Measurements from ENCODE around the gene LARP1B. TPM values are rescaled to one million over a fixed set of nuclear protein-coding genes. Genes with fewer than 3 reads are reported as not detected.

The LARP1B gene
- total and polyA plus RNA-seq, 4 donors, result 17.5 to 69.6 (median 23.7) TPM

GRCh38 chr4:128241019-128241418 is 179.9 kb downstream of the LARP1B start:
- no peaks in the 10 kb centered on the region for H3K36me3 ChIP-seq (ENCODE audit: control insufficient read depth in 4 of 4, insufficient read depth in 3 of 4, low read depth in 1 of 4, low read length in 3 of 4)
- no peak overlapping the region for H3K27ac ChIP-seq (ENCODE audit: low read depth in 1 of 2, low read length in 2 of 2)
- DNase-seq (ENCODE audit: low spot score), result no peak
- H3K9ac ChIP-seq (ENCODE audit: low read depth in 1 of 2, low read length in 2 of 2), result no peak overlapping the region
- no peaks in the 10 kb centered on the region for H3K9me3 ChIP-seq (ENCODE audit: control insufficient read depth in 4 of 4, low read length in 3 of 4)
- peaks cover 0 to 9% (median 2%) of the 10 kb centered on the region in 4 donors for H3K4me1 ChIP-seq (ENCODE audit: control insufficient read depth in 4 of 4, insufficient read depth in 4 of 4, low read length in 3 of 4)
- TF ChIP-seq JUND (IDR thresholded peaks at IDR 0.05), result no peak
- H3K4me3 ChIP-seq (ENCODE audit: low read depth in 1 of 3, low read length in 3 of 3), result no peak overlapping the region
- H3K27me3 ChIP-seq (ENCODE audit: control insufficient read depth in 4 of 4, insufficient read depth in 4 of 4, low read length in 3 of 4), result no peaks in the 10 kb centered on the region
- WGBS, result 94% methylated on average over 3 of the region's 3 CpGs

- Histone ChIP-seq H3K4me3 (ENCODE audit: low read depth in 1 of 3, low read length in 3 of 3) (no peak overlapping the region), H3K36me3 (ENCODE audit: control insufficient read depth in 4 of 4, insufficient read depth in 3 of 4, low read depth in 1 of 4, low read length in 3 of 4) (no peaks in the 10 kb centered on the region), H3K4me1 (ENCODE audit: control insufficient read depth in 4 of 4, insufficient read depth in 4 of 4, low read length in 3 of 4) (peaks cover 0 to 9% (median 2%) of the 10 kb centered on the region in 4 donors), H3K9me3 (ENCODE audit: control insufficient read depth in 4 of 4, low read length in 3 of 4) (no peaks in the 10 kb centered on the region), H3K27ac (ENCODE audit: low read depth in 1 of 2, low read length in 2 of 2) (no peak overlapping the region), H3K9ac (ENCODE audit: low read depth in 1 of 2, low read length in 2 of 2) (no peak overlapping the region), H3K27me3 (ENCODE audit: control insufficient read depth in 4 of 4, insufficient read depth in 4 of 4, low read length in 3 of 4) (no peaks in the 10 kb centered on the region)
- WGBS, result 44% methylated on average over 3 of the region's 3 CpGs
- no peak for DNase-seq (ENCODE audit: low spot score)
- peak in 1 of 2 donors; percentile 23 for TF ChIP-seq RAD21 (IDR thresholded peaks at IDR 0.05)
- peak; percentile 76 to 78 for TF ChIP-seq HNF4A (conservative IDR thresholded peaks at IDR 0.05)
- TF ChIP-seq JUND (IDR thresholded peaks at IDR 0.05), result peak; percentile 20 to 21
- peak; percentile 32 to 60 for TF ChIP-seq RXRA (IDR thresholded peaks at IDR 0.05)
- TF ChIP-seq EGR1 (IDR thresholded peaks at IDR 0.05; ENCODE audit: low read depth in 2 of 2), result no peak
- TF ChIP-seq SP1 (IDR thresholded peaks at IDR 0.05), result peak; percentile 69
- peak; percentile 79 for TF ChIP-seq ATF3 (IDR thresholded peaks at IDR 0.05)
- TF ChIP-seq ZBTB33 (IDR thresholded peaks at IDR 0.05), result no peak
Measured at GRCh38 chr4:128241425-128241913, 180.4 kb downstream of the LARP1B start.

GRCh38 chr4:128241981-128242380 is 180.9 kb downstream of the LARP1B start:
- H3K9ac ChIP-seq (ENCODE audit: low read depth in 1 of 2, low read length in 2 of 2), result no peak overlapping the region
- WGBS, result 91% methylated on average over 3 of the region's 3 CpGs
- no peaks in the 10 kb centered on the region for H3K9me3 ChIP-seq (ENCODE audit: control insufficient read depth in 4 of 4, low read length in 3 of 4)
- DNase-seq (ENCODE audit: low spot score), result no peak
- H3K36me3 ChIP-seq (ENCODE audit: control insufficient read depth in 4 of 4, insufficient read depth in 3 of 4, low read depth in 1 of 4, low read length in 3 of 4), result no peaks in the 10 kb centered on the region
- H3K4me3 ChIP-seq (ENCODE audit: low read depth in 1 of 3, low read length in 3 of 3), result no peak overlapping the region
- peaks cover 0 to 9% (median 2%) of the 10 kb centered on the region in 4 donors for H3K4me1 ChIP-seq (ENCODE audit: control insufficient read depth in 4 of 4, insufficient read depth in 4 of 4, low read length in 3 of 4)
- no peaks in the 10 kb centered on the region for H3K27me3 ChIP-seq (ENCODE audit: control insufficient read depth in 4 of 4, insufficient read depth in 4 of 4, low read length in 3 of 4)
- no peak overlapping the region for H3K27ac ChIP-seq (ENCODE audit: low read depth in 1 of 2, low read length in 2 of 2)
- TF ChIP-seq MAX (IDR thresholded peaks at IDR 0.05), result no peak
- no peak for TF ChIP-seq RAD21 (IDR thresholded peaks at IDR 0.05)
- no peak for TF ChIP-seq ATF3 (IDR thresholded peaks at IDR 0.05)
- no peak for TF ChIP-seq GABPA (IDR thresholded peaks at IDR 0.05 in 1 of 2, conservative IDR thresholded peaks at IDR 0.05 in 1 of 2)
- TF ChIP-seq HNF4A (conservative IDR thresholded peaks at IDR 0.05), result no peak
- TF ChIP-seq TAF1 (conservative IDR thresholded peaks at IDR 0.05), result no peak
